Smooth muscle cell (in vitro differentiated cells): ENCODE results near the gene STEAP1B. TPM values are rescaled to one million over a fixed set of nuclear protein-coding genes. Genes with fewer than 3 reads are reported as not detected.

Source experiments
- DNase-seq: peaks from one replicate; lab custom pipeline; 2025; ENCODE audit not compliant: unreplicated experiment; lab: John Stamatoyannopoulos, UW
- H2AFZ ChIP-seq: fragments of 200-600 bp; sonication (generic); 2 replicates; pipeline ENCODE4 v1.6.0; 2016; ENCODE audit warnings: antibody characterized with exemption, low read depth, mild to moderate bottlenecking
- H3F3A ChIP-seq: fragments of 200-600 bp; sonication (generic); 2 replicates; pipeline ENCODE4 v1.6.0; 2017; ENCODE audit warnings: antibody characterized with exemption, low read depth
- H3K27ac ChIP-seq: fragments of 200-600 bp; sonication (generic); 2 replicates; pipeline ENCODE4 v1.5.1; 2016; ENCODE audit warnings: low read depth, mild to moderate bottlenecking
- H3K27me3 ChIP-seq: fragments of 200-600 bp; sonication (generic); 2 replicates; pipeline ENCODE4 v1.6.1; 2016; ENCODE audit warnings: low read depth, mild to moderate bottlenecking
- H3K36me3 ChIP-seq: fragments of 200-600 bp; sonication (generic); 2 replicates; pipeline ENCODE4 v1.5.1; 2016; ENCODE audit warnings: low read depth
- H3K4me1 ChIP-seq: fragments of 200-600 bp; sonication (generic); 2 replicates; pipeline ENCODE4 v1.5.1; 2016; ENCODE audit warnings: low read depth
- H3K4me2 ChIP-seq: fragments of 200-600 bp; sonication (generic); 2 replicates; pipeline ENCODE4 v1.6.0; 2016; ENCODE audit warnings: mild to moderate bottlenecking
- H3K4me3 ChIP-seq: fragments of 200-600 bp; sonication (generic); 2 replicates; pipeline ENCODE4 v1.5.1; 2016; ENCODE audit warnings: mild to moderate bottlenecking
- H3K79me2 ChIP-seq: fragments of 200-600 bp; sonication (generic); 2 replicates; pipeline ENCODE4 v1.6.0; 2016; ENCODE audit warnings: low read depth, mild to moderate bottlenecking
- H3K9ac ChIP-seq: fragments of 200-600 bp; sonication (generic); 2 replicates; pipeline ENCODE4 v1.6.0; 2016; ENCODE audit warnings: low read depth
- H3K9me3 ChIP-seq: fragments of 200-600 bp; sonication (generic); replicated peaks from 2 replicates; pipeline ENCODE4 v1.5.1; 2016; ENCODE audit warnings: low read depth
- H4K20me1 ChIP-seq: fragments of 200-600 bp; sonication (generic); 2 replicates; pipeline ENCODE4 v1.6.0; 2016; ENCODE audit warnings: low read depth
- WGBS: methylation state at CpG from one replicate; pipeline ENCODE4 v1.1.7; 2016; ENCODE audit warnings: low lambda C conversion rate; 5-methylcytosine and 5-hydroxymethylcytosine counted together
- polyA plus RNA-seq: library from polyadenylated mRNA; unstranded; fragments of >200 nt; fragmentation: Nextera tagmentation; extraction: Ambion mirVana; gene quantifications from 2 replicates; pipeline ENCODE4 v1.2.1, GENCODE V29; 2016
- total RNA-seq: library from RNA; depleted of rRNA; stranded (reverse); fragments of >200 nt; gene quantifications from 2 replicates; pipeline ENCODE4 v1.2.3, GENCODE V29; 2014
- TF ChIP-seq, protein P1 (sequence below): fragments of 200-600 bp; sonication (generic); IDR thresholded peaks from 2 replicates; pipeline ENCODE4 v1.5.1; 2017; ENCODE audit warnings: borderline replicate concordance, mild to moderate bottlenecking, antibody characterized with exemption; ENCODE audit not compliant: insufficient read depth, poor library complexity, severe bottlenecking

The STEAP1B gene
- total and polyA plus RNA-seq, 2 experiments from 2014 or later, result 0.40 TPM; not detected in 1

DNA sequence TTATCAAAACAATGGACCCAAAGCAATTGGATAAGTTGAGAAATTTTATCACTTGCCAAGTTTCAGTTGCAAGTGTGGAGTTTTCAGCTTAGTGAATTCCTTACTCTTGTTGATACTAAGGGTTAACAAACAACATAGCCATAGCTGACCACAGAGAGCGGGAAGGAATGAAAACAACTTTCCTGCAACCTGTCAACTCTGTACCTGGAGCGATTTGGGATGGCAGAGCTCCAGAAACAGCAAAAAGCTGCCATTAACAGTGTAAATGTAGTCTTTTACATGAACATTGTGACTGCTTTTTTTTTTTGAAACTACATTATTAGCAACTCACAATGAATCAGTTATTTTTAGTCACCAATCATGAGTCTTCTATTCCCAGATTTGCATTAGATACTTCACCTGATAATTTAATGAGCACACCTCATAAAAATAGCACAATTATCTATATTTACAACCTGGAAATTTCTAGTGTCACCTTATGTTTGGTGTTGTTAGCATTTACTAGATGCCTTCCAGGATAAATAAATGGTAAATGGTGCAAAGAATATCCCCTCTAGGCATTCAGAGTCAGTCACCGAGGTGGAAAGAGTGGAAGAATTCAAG lies 95.5 kb downstream of the STEAP1B start:
- TF ChIP-seq, protein P1, sequence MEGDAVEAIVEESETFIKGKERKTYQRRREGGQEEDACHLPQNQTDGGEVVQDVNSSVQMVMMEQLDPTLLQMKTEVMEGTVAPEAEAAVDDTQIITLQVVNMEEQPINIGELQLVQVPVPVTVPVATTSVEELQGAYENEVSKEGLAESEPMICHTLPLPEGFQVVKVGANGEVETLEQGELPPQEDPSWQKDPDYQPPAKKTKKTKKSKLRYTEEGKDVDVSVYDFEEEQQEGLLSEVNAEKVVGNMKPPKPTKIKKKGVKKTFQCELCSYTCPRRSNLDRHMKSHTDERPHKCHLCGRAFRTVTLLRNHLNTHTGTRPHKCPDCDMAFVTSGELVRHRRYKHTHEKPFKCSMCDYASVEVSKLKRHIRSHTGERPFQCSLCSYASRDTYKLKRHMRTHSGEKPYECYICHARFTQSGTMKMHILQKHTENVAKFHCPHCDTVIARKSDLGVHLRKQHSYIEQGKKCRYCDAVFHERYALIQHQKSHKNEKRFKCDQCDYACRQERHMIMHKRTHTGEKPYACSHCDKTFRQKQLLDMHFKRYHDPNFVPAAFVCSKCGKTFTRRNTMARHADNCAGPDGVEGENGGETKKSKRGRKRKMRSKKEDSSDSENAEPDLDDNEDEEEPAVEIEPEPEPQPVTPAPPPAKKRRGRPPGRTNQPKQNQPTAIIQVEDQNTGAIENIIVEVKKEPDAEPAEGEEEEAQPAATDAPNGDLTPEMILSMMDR, result no peak
- Histone ChIP-seq H3K9me3 (no peaks in the 10 kb centered on the region), H3K9ac (no peak overlapping the region), H2AFZ (no peak overlapping the region), H3K36me3 (no peaks in the 10 kb centered on the region), H3K27ac (no peak overlapping the region), H3F3A (no peaks in the 10 kb centered on the region), H3K4me1 (no peaks in the 10 kb centered on the region), H3K4me3 (no peak overlapping the region), H3K79me2 (no peaks in the 10 kb centered on the region), H3K4me2 (no peak overlapping the region), H3K27me3 (no peaks in the 10 kb centered on the region), H4K20me1 (no peaks in the 10 kb centered on the region)
- WGBS, result 75% methylated on average over 3 of the region's 3 CpGs
- DNase-seq, result no peak

DNA sequence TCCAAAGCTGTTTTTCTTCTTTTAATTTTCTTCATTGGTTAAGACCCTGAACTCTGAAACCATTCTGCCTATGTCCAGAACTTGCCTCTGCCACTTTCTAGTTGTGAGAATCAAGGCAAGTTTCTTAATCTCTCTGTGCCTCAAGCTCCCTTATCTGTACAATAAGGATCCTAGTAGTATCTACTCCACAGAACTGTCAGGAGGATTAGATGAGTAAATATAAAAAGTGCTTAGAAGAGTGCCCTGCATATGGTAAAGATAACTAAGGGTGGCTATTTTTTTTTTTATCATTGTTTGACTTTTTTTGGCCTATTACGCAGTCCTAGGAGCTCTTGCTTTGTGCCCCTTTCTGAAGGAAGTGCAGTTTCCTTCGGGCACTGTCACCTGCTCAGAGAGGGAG lies 96.6 kb downstream of the STEAP1B start:
- WGBS, result 95% methylated on average over 2 of the region's 2 CpGs
- Histone ChIP-seq H3K4me1 (no peaks in the 10 kb centered on the region), H3K27ac (no peak overlapping the region), H3K79me2 (no peaks in the 10 kb centered on the region), H3K9ac (no peak overlapping the region), H3F3A (no peaks in the 10 kb centered on the region), H3K27me3 (no peaks in the 10 kb centered on the region), H2AFZ (no peak overlapping the region), H3K4me3 (no peak overlapping the region), H4K20me1 (no peaks in the 10 kb centered on the region), H3K9me3 (no peaks in the 10 kb centered on the region), H3K4me2 (no peak overlapping the region), H3K36me3 (no peaks in the 10 kb centered on the region)
- DNase-seq, result no peak
- TF ChIP-seq, protein P1, result no peak

DNA sequence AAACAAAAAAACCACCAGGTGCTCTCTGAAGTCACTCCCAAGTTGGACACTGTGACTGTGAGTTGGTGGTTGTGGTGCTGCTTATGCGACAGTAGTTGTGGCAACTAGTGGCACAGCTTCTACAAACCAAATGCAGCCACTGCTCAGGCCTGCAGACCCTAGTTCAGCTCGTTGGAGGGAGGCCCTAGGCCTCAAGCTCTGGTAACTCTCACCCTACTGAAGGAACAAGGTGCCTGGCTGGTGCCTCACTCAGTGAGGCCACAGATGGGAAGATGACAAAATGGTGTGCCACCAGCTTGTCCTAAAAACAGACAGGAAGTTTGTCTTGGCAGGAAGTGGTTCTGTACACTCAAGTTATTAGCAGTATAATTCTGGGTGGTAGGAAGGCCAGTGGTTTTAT lies 97.7 kb downstream of the STEAP1B start:
- H3K27me3 ChIP-seq, result no peaks in the 10 kb centered on the region
- H2AFZ ChIP-seq, result no peak overlapping the region
- no peaks in the 10 kb centered on the region for H3K4me1 ChIP-seq
- H4K20me1 ChIP-seq, result no peaks in the 10 kb centered on the region
- no peak overlapping the region for H3K4me2 ChIP-seq
- H3K79me2 ChIP-seq, result no peaks in the 10 kb centered on the region
- no peaks in the 10 kb centered on the region for H3K36me3 ChIP-seq
- TF ChIP-seq, protein P1, result no peak
- H3K9me3 ChIP-seq, result no peaks in the 10 kb centered on the region
- DNase-seq, result no peak
- no peaks in the 10 kb centered on the region for H3F3A ChIP-seq
- no peak overlapping the region for H3K9ac ChIP-seq
- H3K27ac ChIP-seq, result no peak overlapping the region
- no peak overlapping the region for H3K4me3 ChIP-seq
- WGBS, result 95% methylated on average over 2 of the region's 2 CpGs

DNA sequence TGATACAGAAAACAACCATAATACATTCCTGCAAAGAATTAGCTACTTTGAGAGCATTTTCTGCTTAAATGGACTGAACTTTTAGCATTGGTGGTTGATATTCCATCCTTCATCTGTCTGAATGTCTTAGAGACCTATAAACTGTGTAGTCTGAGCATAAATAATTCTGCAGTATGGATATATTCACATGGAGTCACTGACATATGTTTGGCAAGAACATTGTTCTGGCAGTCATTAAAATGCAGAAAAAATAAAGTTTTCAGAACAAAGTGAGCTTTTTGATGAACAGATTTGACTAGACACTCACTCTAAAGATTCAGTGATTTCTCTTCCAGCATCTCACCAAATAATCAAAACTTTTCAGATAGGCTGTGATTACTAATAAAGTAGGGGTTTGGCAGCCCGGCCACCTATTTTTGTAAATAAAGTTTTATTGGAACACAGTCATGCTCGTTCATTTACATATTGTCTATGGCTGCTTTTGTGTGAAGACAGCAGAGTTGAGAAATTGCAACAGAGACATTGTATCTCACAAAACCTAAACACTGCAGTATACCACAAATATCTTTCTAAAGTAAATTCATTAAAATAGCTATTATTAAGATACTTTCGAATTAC lies 98.9 kb downstream of the STEAP1B start:
- H3K4me2 ChIP-seq, result no peak overlapping the region
- WGBS, result 85% methylated on average over 3 of the region's 3 CpGs

More for the DNA sequence above, 98.9 kb downstream of the STEAP1B start:
- no peaks in the 10 kb centered on the region for H3K4me1 ChIP-seq
- no peak overlapping the region for H3K9ac ChIP-seq
- no peak overlapping the region for H3K27ac ChIP-seq
- no peaks in the 10 kb centered on the region for H4K20me1 ChIP-seq
- no peak overlapping the region for H2AFZ ChIP-seq
- no peak overlapping the region for H3K4me3 ChIP-seq
- H3K36me3 ChIP-seq, result no peaks in the 10 kb centered on the region
- TF ChIP-seq, protein P1, result no peak
- H3F3A ChIP-seq, result no peaks in the 10 kb centered on the region
- H3K27me3 ChIP-seq, result no peaks in the 10 kb centered on the region
- H3K9me3 ChIP-seq, result no peaks in the 10 kb centered on the region
- no peaks in the 10 kb centered on the region for H3K79me2 ChIP-seq
- no peak for DNase-seq
